MM.1S (cell line): ENCODE measurements around the gene RANBP9.

Source experiments
- DNase-seq: peaks from one replicate; pipeline ENCODE4 v3.0.0-alpha.2; 2015
- H2AFZ ChIP-seq: fragments of 300-600 bp; sonication (generic); 2 replicates; pipeline ENCODE4 v1.6.0; 2016; ENCODE audit warnings: antibody characterized with exemption, low read length
- H3F3A ChIP-seq: fragments of 300-600 bp; sonication (generic); 2 replicates; pipeline ENCODE4 v1.6.1; 2016; ENCODE audit warnings: mild to moderate bottlenecking, antibody characterized with exemption, low read length, moderate library complexity, mixed read lengths; ENCODE audit not compliant: insufficient read depth
- H3K27ac ChIP-seq: fragments of 300-600 bp; sonication (generic); 2 replicates; pipeline ENCODE4 v1.5.1; 2016; ENCODE audit warnings: mild to moderate bottlenecking, low read length
- H3K27me3 ChIP-seq: fragments of 300-600 bp; sonication (generic); replicated peaks from 2 replicates; pipeline ENCODE4 v1.6.0; 2016; ENCODE audit warnings: low read length; ENCODE audit not compliant: insufficient read depth
- H3K36me3 ChIP-seq: fragments of 300-600 bp; sonication (generic); replicated peaks from 2 replicates; pipeline ENCODE4 v1.6.1; 2016; ENCODE audit warnings: mild to moderate bottlenecking, low read length, mixed read lengths; ENCODE audit not compliant: insufficient read depth
- H3K4me1 ChIP-seq: fragments of 300-600 bp; sonication (generic); 2 replicates; pipeline ENCODE4 v1.6.1; 2016; ENCODE audit warnings: low read length, mixed read lengths
- H3K4me2 ChIP-seq: fragments of 300-600 bp; sonication (generic); 2 replicates; pipeline ENCODE4 v1.6.0; 2016; ENCODE audit warnings: low read depth, low read length
- H3K4me3 ChIP-seq: fragments of 300-600 bp; sonication (generic); 2 replicates; pipeline ENCODE4 v1.5.1; 2016; ENCODE audit warnings: low read length, mixed read lengths
- H3K79me2 ChIP-seq: fragments of 300-600 bp; sonication (generic); 2 replicates; pipeline ENCODE4 v1.6.1; 2016; ENCODE audit warnings: mixed run types, low read length, mixed read lengths
- H3K9ac ChIP-seq: fragments of 300-600 bp; sonication (generic); 2 replicates; pipeline ENCODE4 v1.6.1; 2016; ENCODE audit warnings: low read length, mixed read lengths
- H3K9me2 ChIP-seq: fragments of 300-600 bp; sonication (generic); replicated peaks from 2 replicates; pipeline ENCODE4 v1.6.1; 2016; ENCODE audit warnings: mild to moderate bottlenecking, low read length, mixed read lengths; ENCODE audit not compliant: insufficient read depth
- H3K9me3 ChIP-seq: fragments of 300-600 bp; sonication (generic); replicated peaks from 2 replicates; pipeline ENCODE4 v1.6.1; 2016; ENCODE audit warnings: mild to moderate bottlenecking, low read length, mixed read lengths; ENCODE audit not compliant: insufficient read depth
- H4K20me1 ChIP-seq: fragments of 300-600 bp; sonication (generic); 2 replicates; pipeline ENCODE4 v1.6.1; 2016; ENCODE audit warnings: mild to moderate bottlenecking, low read length, moderate library complexity, mixed read lengths; ENCODE audit not compliant: insufficient read depth
- CTCF ChIP-seq: fragments of 300-600 bp; sonication (generic); IDR thresholded peaks from 2 replicates; pipeline ENCODE4 v1.5.1; 2016; ENCODE audit warnings: antibody characterized with exemption, low read length, mixed read lengths
- EZH2 ChIP-seq: fragments of 300-600 bp; sonication (generic); optimal IDR thresholded peaks from 2 replicates; pipeline ENCODE3; 2017; ENCODE audit warnings: low read depth, mild to moderate bottlenecking, antibody characterized with exemption, low read length, mixed read lengths
- EZH2phosphoT487 ChIP-seq: fragments of 300-600 bp; sonication (generic); IDR thresholded peaks from 2 replicates; pipeline ENCODE4 v1.6.1; 2018; ENCODE audit warnings: antibody characterized with exemption, low read length

The RANBP9 gene

GRCh38 chr6:13711733-13712598 is at the start of gene RANBP9:
Gene RANBP9, minus strand, starts transcription at chr6:13711835. Its CDS starts 330 bp downstream, at chr6:13711505.
- peak; percentile 89 for DNase-seq
- H3K4me2 ChIP-seq, result peak within 1 kb of the TSS; percentile 74
- H3K9me2 ChIP-seq, result no peaks in the 10 kb centered on the region
- peak within 1 kb of the TSS; percentile 98 for H2AFZ ChIP-seq
- TF ChIP-seq EZH2phosphoT487 (no peak), EZH2 (no peak), CTCF (no peak)
- peak within 1 kb of the TSS; percentile 76 for H3K4me3 ChIP-seq
- H3K4me1 ChIP-seq, result peaks cover 14% of the 10 kb centered on the region; the same call in 1 of the 2 replicates
- H3K27me3 ChIP-seq, result no peaks in the 10 kb centered on the region
- no peaks in the 10 kb centered on the region for H3K9me3 ChIP-seq
- peak within 1 kb of the TSS; percentile 73 for H3K27ac ChIP-seq
- peaks cover 9% of the 10 kb centered on the region for H3F3A ChIP-seq
- peaks cover 3% of the 10 kb centered on the region; the same call in 1 of the 2 replicates for H4K20me1 ChIP-seq
- H3K79me2 ChIP-seq, result peaks cover 40% of the 10 kb centered on the region
- H3K9ac ChIP-seq, result peak within 1 kb of the TSS; percentile 72
- H3K36me3 ChIP-seq, result no peaks in the 10 kb centered on the region; the same call in 1 of the 2 replicates

- Histone ChIP-seq H2AFZ (no peak overlapping the region), H3F3A (no peaks in the 10 kb centered on the region), H3K4me1 (0 out of 2 replicates have a peak, but pooled peaks cover 11% of the 10 kb centered on the region), H3K27me3 (no peaks in the 10 kb centered on the region), H3K9me3 (no peaks in the 10 kb centered on the region), H3K4me2 (no peak overlapping the region), H3K27ac (no peak overlapping the region), H4K20me1 (no peaks in the 10 kb centered on the region), H3K9me2 (no peaks in the 10 kb centered on the region), H3K36me3 (no peaks in the 10 kb centered on the region), H3K9ac (no peak overlapping the region), H3K4me3 (no peak overlapping the region), H3K79me2 (no peaks in the 10 kb centered on the region)
- no peak for DNase-seq
- TF ChIP-seq CTCF (no peak), EZH2 (no peak), EZH2phosphoT487 (no peak)
Observed at GRCh38 chr6:13760307-13761304, 49.0 kb upstream of the RANBP9 start.

GRCh38 chr6:13759025-13759424 is 47.4 kb upstream of the RANBP9 start:
- no peaks in the 10 kb centered on the region for H3K9me2 ChIP-seq
- no peak overlapping the region for H2AFZ ChIP-seq
- H3K27me3 ChIP-seq, result no peaks in the 10 kb centered on the region
- DNase-seq, result no peak
- no peak for TF ChIP-seq EZH2
- TF ChIP-seq EZH2phosphoT487, result no peak
- no peak for TF ChIP-seq CTCF
- no peaks in the 10 kb centered on the region for H3K9me3 ChIP-seq
- no peaks in the 10 kb centered on the region for H4K20me1 ChIP-seq
- no peaks in the 10 kb centered on the region for H3F3A ChIP-seq
- no peak overlapping the region for H3K27ac ChIP-seq
- 0 out of 2 replicates have a peak, but pooled peaks cover 11% of the 10 kb centered on the region for H3K4me1 ChIP-seq
- no peaks in the 10 kb centered on the region for H3K36me3 ChIP-seq
- no peak overlapping the region for H3K9ac ChIP-seq
- no peak overlapping the region for H3K4me2 ChIP-seq
- no peaks in the 10 kb centered on the region for H3K79me2 ChIP-seq
- H3K4me3 ChIP-seq, result no peak overlapping the region
